HG03280 (cell line): ENCODE results near the gene FBLN5.
"Not testable (repeated sequence)": the region's sequence is repeated elsewhere in the genome, so short reads cannot be mapped to it uniquely, and the experiment has no call there.

Experiments
- ATAC-seq: cut with Tn5 transposase; IDR thresholded peaks from one replicate; pipeline ENCODE4 v1.9.1; 2021; ENCODE audit warnings: mild to moderate bottlenecking, moderate library complexity; ENCODE audit not compliant: unreplicated experiment

Gene FBLN5

GRCh38 chr14:91911474-91912032 lies 35.9 kb downstream of the FBLN5 start:
- ATAC-seq: no peak

DNA sequence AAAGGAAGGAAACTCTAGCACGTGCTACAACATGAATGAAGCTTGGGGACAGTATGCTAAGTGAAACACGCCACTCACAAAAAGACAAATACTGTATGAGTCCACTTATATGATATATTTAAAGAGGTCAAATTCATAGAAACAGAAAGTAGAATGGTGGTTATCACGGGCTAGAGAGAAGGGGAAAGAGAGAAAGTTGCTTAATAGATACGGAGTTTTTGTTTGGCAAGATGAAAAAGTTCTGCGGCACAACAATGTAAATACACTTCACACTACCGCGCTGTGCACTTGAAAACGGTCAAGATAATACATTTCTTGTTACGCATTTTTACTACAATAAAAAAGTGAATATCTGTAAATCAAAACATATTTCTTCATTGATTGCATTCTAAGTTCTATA lies 37.3 kb downstream of the FBLN5 start:
- ATAC-seq: no peak

DNA sequence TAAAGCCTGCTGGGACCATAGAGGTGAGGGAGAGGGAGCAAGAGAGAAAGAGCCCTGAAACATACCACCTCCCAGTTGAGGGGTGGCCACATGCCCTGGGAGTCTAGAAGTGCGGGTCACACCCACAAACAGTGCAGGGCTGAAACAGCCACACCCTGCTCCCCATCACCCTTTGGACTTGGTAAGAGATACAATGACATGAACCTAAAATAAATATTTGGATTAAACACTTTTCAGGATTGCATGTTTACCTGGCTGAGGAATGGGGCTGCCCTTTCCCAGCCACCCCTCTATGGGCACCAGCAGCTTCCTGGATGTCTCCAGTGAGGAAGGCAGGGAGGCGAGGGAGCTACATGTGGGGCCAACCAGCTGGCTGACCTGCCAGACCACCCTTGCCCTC lies 41.1 kb downstream of the FBLN5 start:
- no peak for ATAC-seq

DNA sequence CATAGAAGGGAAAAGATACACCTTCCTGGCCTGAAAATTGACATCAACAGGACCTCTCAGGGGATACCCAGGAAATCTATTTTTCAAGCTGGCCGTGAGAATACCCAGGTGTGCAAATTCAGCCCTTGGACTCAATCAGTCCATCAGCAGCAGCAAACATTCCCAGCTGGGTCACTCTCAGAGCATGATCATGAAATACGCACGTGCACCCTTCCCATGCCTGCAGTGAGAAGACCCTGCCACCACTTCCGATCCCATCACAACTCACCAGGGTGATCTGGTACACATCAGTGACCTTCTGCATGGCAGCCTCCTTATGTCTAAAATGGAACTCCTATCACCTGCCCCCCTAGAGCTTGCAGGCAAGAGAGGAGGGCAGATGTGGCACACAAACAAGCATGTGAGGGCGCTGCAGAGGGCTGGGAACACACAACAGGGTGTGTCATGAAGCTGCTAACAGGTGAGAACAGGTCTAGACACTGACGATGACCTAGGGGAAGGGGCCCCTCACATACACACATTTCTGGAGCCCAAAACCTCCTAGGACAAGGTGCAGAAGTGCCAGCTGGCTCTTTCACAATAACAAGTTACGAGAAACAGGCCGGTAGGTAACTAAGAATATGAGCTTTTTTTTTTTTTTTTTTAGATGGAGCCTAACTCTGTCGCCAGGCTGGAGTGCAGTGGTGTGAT lies 42.4 kb downstream of the FBLN5 start:
- ATAC-seq: no peak

DNA sequence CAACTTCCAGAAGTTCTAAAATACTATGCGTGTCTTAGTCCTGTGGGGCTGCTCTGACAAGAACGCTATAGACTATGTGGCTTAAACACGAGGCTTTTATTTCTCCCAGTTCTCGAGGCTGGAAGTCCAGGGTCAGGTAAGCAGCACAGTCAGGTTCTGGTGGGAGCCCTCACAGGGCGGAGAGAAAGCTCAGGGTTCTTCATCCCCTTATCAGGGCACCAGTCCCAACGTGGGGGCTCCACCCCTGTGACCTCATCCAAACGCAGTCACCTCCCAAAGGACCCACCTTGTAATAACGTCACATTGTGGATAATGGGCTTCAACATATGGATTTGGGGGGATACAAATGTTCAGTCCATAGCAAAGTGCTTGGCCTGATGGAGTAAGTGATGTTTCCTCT lies 43.0 kb downstream of the FBLN5 start:
- ATAC-seq: no peak

DNA sequence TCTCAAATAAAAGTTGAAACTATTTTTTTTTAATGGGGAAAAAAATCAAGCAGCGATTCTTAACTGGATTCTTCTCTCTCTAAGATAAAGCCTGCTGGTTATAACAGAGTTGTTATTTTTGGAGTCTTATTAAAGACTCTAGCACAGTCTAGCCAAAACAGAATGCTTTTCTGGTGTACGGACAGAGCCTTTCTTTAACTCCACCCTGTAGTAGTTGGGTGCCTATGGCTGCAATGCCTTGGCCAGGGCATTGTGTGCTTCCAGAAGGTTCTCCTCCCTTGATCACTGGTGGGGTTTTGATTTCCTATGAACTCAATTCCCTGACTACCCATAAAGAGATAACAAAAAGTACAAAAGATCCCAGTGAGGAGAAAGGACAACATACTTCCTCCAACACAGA lies 44.4 kb downstream of the FBLN5 start:
- no peak for ATAC-seq

DNA sequence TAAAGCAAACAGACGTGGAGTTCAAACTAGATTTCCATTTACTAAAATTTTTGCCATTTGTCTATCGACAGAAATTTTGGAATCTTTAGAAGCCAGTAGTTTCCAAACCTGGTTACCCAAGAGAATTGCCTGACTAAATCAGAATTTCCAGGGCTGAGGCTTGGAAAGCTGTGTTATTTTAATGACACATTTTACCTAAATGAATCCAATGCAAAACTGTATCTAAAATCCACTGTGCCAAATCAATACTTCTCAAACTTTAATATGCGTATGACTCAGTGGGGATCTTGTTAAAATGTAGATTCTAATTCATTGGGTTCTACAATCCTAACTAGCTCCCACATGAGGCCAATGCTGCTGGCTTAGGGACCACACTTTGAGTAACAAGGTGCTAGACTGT lies 45.2 kb downstream of the FBLN5 start:
- ATAC-seq: no peak

DNA sequence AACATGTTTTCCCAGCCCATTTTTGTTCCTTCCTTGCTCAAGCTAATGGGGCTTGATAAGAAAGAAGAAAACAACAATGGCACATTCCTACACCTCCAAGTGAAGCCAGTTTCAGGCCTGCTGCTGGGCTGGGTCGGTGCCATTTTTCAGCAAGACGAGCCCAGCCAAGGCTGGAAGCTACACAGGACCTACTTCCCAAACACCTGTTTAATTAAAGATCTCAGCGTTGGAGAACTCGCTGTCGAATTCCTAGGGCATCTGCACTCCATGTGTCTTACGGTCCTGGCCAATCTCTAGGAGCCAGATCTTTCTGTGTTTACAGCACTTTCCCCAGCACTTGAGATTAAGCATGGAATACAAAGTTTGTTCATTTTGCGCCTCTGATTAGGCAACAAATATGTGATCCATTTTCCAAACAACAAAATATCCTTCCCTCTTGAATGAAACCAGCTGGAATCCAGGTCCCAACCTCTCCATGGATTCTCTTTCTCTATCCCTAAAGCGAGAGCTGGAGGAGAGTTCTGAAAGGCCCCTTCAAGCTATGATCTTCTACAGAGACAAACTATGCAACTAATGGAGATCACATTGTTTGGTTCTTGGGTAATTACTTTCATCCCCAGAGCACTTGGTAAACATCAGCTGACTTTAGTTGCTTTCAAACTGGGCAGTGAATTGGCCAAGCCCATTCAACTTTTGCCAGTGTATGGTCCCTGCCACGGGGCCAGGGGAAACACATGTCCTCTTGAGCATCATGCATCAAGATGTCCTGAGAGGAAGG lies 45.9 kb downstream of the FBLN5 start:
- no peak for ATAC-seq

DNA sequence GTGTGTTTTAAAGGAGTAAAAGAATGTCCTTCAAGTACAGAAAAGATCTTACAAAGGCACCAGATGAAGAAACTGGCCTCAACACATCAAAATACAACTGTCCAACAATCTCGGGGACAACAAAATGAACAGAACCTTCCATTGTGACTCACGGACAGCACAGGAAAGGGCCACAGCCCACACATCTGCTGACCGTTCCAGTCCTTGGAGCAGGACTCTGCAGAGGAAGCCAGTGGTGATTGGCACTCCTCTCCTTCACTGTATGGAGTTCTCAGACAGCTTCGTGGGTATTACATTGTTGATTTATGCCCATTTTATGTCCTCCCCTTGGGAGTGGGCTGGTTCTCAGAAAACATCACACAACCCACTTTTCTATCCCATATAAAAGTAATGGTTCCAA lies 47.7 kb downstream of the FBLN5 start:
- ATAC-seq: no peak

GRCh38 chr14:91899213-91899612 lies 48.3 kb downstream of the FBLN5 start:
- no peak for ATAC-seq

- no peak for ATAC-seq
These were observed 49.1 kb downstream of the FBLN5 start for GRCh38 chr14:91898372-91898771.

- not testable (repeated sequence) for ATAC-seq
These were observed 49.8 kb downstream of the FBLN5 start for GRCh38 chr14:91897716-91898115.

DNA sequence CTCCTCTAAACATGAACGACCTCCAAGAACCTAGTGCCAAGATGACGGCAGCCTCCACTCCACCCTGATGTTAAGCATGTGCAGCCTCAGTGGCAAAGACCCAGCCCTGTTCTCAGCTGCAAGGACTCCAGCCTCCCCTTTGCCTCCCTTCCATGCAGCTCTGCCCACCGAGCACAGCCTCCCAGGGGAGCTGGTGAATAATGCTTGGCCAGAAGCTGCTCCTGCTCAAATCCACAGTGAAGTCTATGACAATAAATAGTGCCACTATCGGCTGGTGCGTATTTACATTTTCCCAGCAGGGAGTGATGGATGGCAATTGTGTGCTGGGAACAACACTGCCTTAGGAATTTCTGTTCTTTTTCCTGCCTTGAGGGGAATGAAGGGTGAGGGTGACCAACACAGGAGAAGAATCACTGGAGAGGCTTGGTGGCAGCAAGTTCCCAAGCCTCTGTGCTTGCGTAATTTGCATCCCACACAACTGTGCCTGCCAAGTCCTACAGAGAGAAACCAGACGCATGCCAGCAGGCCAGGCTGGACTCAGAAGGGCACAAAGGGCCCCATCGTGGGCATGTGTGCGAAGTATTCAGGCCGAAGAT lies 50.3 kb downstream of the FBLN5 start:
- ATAC-seq: no peak

- no peak for ATAC-seq
These were observed 51.1 kb downstream of the FBLN5 start for GRCh38 chr14:91896419-91896818.

DNA sequence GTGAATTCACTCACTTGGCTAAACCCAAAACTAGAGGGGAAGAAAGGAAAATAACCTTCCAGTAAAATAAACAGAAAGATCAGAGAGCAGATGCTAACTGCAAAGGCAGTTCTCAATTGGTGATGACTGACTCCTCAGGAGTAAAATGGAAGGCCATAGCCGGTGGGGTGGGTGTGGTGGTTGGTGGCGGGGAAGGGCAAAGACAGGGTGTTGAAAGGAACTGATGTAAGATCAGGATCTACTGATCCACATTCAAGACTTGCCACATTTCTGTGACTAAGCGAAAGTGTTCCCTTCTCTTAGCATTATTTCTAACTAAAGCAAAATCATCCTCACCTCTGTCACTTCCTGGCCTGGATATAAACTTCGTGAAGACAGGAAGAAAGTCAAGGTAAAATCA lies 53.8 kb downstream of the FBLN5 start:
- ATAC-seq: no peak

DNA sequence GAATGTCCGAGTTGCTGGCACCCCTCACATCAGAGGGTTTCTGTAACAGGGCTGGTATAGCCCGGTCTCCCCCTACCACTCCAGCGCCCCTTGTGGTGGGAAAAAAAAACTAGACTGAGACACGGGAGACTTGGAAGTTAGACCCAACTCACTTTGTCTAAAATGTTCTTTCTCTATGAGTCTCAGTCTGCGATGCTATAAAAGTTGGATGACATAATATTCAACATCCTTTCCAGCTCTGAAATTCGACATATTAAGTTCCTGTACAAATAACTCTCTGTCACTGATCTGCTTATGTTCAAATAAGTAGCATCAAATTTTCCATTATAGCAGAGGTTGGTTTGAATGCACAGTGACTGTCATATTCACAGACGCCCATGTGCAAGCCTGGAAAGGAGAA lies 54.5 kb downstream of the FBLN5 start:
- ATAC-seq: no peak

DNA sequence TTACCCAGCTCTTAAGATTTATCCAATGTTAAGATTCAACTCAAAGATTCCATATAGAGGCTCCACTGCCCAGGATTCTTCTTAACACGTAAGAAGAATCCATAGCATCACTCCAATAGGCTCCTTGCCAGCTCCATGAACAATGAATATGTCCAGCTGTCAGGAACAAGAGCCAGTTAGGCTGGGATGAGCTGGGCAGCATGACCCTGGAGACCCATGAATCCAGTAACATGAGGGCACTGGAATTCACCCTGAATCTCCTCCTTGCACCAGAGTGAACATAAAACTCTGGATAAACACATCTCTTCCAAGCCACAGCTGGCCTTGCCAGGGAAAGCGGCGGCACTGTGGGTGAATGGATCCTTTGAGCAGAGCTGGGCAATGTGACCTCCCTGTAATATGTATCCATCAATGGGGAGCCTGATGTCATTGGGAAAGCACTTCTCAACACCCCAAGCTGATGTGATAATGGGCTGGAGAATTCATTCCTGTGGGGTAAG lies 55.7 kb downstream of the FBLN5 start:
- no peak for ATAC-seq

DNA sequence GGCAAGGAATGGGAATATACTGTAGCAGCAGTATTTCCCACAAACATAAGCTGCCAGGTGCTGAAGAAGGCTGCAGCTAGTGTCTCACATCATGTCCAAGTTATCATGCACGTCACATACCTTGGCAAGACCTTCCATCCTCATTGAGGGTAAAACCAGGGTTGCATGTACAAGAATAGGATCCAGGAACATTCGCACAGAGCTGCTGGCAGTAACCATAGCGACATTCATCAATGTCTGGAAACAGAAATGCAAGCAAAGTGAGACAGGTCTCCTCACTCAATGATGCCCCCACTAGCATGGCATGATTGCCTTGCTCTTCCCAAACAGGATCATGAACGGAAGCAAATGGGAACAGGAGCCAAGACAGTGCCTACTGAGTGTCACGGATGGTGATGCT lies 56.4 kb downstream of the FBLN5 start:
- no peak for ATAC-seq

DNA sequence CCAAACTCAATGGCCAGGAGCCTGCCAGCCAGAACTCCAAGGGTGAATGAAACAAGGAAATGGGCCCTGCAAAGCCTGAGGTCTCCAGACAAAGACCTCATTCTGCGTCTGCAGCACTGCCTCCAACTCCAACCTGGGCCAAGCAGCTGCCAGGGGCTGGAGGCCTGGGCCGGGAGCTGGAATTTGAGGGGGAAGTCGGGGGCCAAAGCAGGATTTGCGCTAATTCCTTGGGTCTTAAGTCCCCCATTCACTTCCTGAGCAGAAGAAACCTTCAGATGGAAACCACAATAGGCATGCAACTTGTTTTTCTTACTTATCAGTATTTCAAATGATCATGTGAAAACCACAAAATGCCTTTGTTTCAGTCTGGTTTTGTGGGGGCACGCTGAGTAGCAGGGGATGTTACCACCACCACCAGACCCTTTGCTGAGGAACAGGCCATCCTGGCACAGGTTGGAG lies 57.2 kb downstream of the FBLN5 start:
- no peak for ATAC-seq

GRCh38 chr14:91889477-91890211 lies 57.9 kb downstream of the FBLN5 start:
- ATAC-seq: no peak
